Ascending aorta (tissue), 2 donors: ENCODE results near the gene PIP5K1C. TPM values are rescaled to one million over a fixed set of nuclear protein-coding genes. Genes with fewer than 3 reads are reported as not detected.

Experiments used
- DNase-seq, 2 donors: peaks; one replicate each; pipeline ENCODE4 v3.0.0-alpha.2; 2019; ENCODE audit warnings: low spot score in 2 of 2
- H3K27ac ChIP-seq, 2 donors: fragments of 200-600 bp; sonication (generic); one replicate each; pipeline ENCODE4 v1.5.1; 2016 to 2017; ENCODE audit warnings: mild to moderate bottlenecking in 1 of 2
- H3K27me3 ChIP-seq: fragments of 200-600 bp; sonication (generic); one replicate; pipeline ENCODE4 v1.5.1; 2017
- H3K36me3 ChIP-seq, 2 donors: fragments of 200-600 bp; sonication (generic); one replicate each; pipeline ENCODE4 v1.5.1; 2016
- H3K4me1 ChIP-seq, 2 donors: fragments of 200-600 bp; sonication (generic); one replicate each; pipeline ENCODE4 v1.5.1; 2016 to 2017; ENCODE audit warnings: mild to moderate bottlenecking in 1 of 2
- H3K4me3 ChIP-seq, 2 donors: fragments of 200-600 bp; sonication (generic); one replicate each; pipeline ENCODE4 v1.5.1; 2016 to 2017; ENCODE audit warnings: mild to moderate bottlenecking in 1 of 2
- H3K9me3 ChIP-seq, 2 donors: fragments of 200-600 bp; sonication (generic); one replicate each; pipeline ENCODE4 v1.5.1; 2016
- CTCF ChIP-seq, 3 experiments: fragments of 200-600 bp in 2 of 3; fragments of 450-650 bp in 1 of 3; sonication (generic) in 2 of 3; IDR thresholded peaks; one replicate each; pipeline ENCODE4 v1.5.1; 2016 to 2019; ENCODE audit warnings: antibody characterized with exemption in 3 of 3, mild to moderate bottlenecking in 1 of 3, moderate library complexity in 1 of 3
- intact Hi-C: fragments of 100-400 bp; cut with DNase I; formaldehyde crosslinking; loops from one replicate; pipeline ENCODE4 v1.15.1; 2023
- total RNA-seq: library from RNA; depleted of rRNA; stranded (reverse); fragments of >200 nt; gene quantifications from one replicate; pipeline ENCODE4 v1.1.0, GENCODE V29; 2016

PIP5K1C gene
- total RNA-seq, 1 donor from 2014 or later: 87.3 TPM

- no peak overlapping the region for H3K27ac ChIP-seq
- peaks cover 0 to 1% of the 10 kb centered on the region in 2 donors for H3K4me1 ChIP-seq
- no peaks in the 10 kb centered on the region for H3K9me3 ChIP-seq
- peaks cover 88 to 90% of the 10 kb centered on the region in 2 donors for H3K36me3 ChIP-seq
- intact Hi-C loops: no loop called here
- H3K27me3 ChIP-seq: no peaks in the 10 kb centered on the region
- no peak for DNase-seq
- no peak for TF ChIP-seq CTCF (IDR thresholded peaks at IDR 0.05)
- H3K4me3 ChIP-seq: no peak overlapping the region
Observed at GRCh38 chr19:3660493-3661219, 39.6 kb downstream of the PIP5K1C start.

GRCh38 chr19:3659746-3660112 lies 40.5 kb downstream of the PIP5K1C start:
- H3K27ac ChIP-seq: no peak overlapping the region
- H3K36me3 ChIP-seq: peaks cover 86 to 89% of the 10 kb centered on the region in 2 donors
- no peaks in the 10 kb centered on the region for H3K4me1 ChIP-seq
- H3K9me3 ChIP-seq: no peaks in the 10 kb centered on the region
- no peak overlapping the region for H3K4me3 ChIP-seq
- no peaks in the 10 kb centered on the region for H3K27me3 ChIP-seq
- intact Hi-C loops: no loop called here
- TF ChIP-seq CTCF (IDR thresholded peaks at IDR 0.05): no peak
- DNase-seq: no peak

GRCh38 chr19:3658870-3659745 lies 41.2 kb downstream of the PIP5K1C start:
- TF ChIP-seq CTCF (IDR thresholded peaks at IDR 0.05): no peak
- intact Hi-C loops: no loop called here
- no peaks in the 10 kb centered on the region for H3K9me3 ChIP-seq
- H3K4me1 ChIP-seq: no peaks in the 10 kb centered on the region
- H3K4me3 ChIP-seq: no peak overlapping the region
- H3K27me3 ChIP-seq: no peaks in the 10 kb centered on the region
- no peak for DNase-seq
- H3K36me3 ChIP-seq: peaks cover 85 to 89% of the 10 kb centered on the region in 2 donors
- peak overlapping the region in 1 of 2 donors; percentile 53 for H3K27ac ChIP-seq

GRCh38 chr19:3658004-3658869 lies 42.0 kb downstream of the PIP5K1C start:
- no peaks in the 10 kb centered on the region for H3K4me1 ChIP-seq
- peaks cover 85 to 89% of the 10 kb centered on the region in 2 donors for H3K36me3 ChIP-seq
- no peak overlapping the region for H3K4me3 ChIP-seq
- DNase-seq: no peak
- TF ChIP-seq CTCF (IDR thresholded peaks at IDR 0.05): no peak
- H3K9me3 ChIP-seq: no peaks in the 10 kb centered on the region
- no peaks in the 10 kb centered on the region for H3K27me3 ChIP-seq
- H3K27ac ChIP-seq: peak overlapping the region in 1 of 2 donors; percentile 53
- intact Hi-C loops: no loop called here

- no peaks in the 10 kb centered on the region for H3K4me1 ChIP-seq
- no peak overlapping the region for H3K4me3 ChIP-seq
- peaks cover 89% of the 10 kb centered on the region in 2 donors for H3K36me3 ChIP-seq
- no peak for DNase-seq
- no peak for TF ChIP-seq CTCF (IDR thresholded peaks at IDR 0.05)
- H3K27me3 ChIP-seq: no peaks in the 10 kb centered on the region
- no peak overlapping the region for H3K27ac ChIP-seq
- intact Hi-C loops: no loop called here
- no peaks in the 10 kb centered on the region for H3K9me3 ChIP-seq
Observed at GRCh38 chr19:3657395-3657769, 42.9 kb downstream of the PIP5K1C start.
